CD14-positive monocyte (primary cell): Measurements from ENCODE around the gene EME2. TPM values are rescaled to one million over a fixed set of nuclear protein-coding genes. Genes with fewer than 3 reads are reported as not detected.

ENCODE experiments used
- DNase-seq, 3 donors: peaks; one replicate each; pipeline ENCODE4 v3.0.0-alpha.2; 2011 to 2022
- H2AFZ ChIP-seq: 2 replicates; pipeline ENCODE4 v1.6.0; 2012; ENCODE audit warnings: mild to moderate bottlenecking, low read depth, low read length, inconsistent platforms; ENCODE audit not compliant: insufficient read depth, poor library complexity, severe bottlenecking
- H3K27ac ChIP-seq, 2 donors: 1 replicate in 1 of 2; 2 replicates in 1 of 2; pipeline ENCODE4 v1.5.1; 2012 to 2013; ENCODE audit warnings: low read length in 2 of 2, control low read depth in 1 of 2, inconsistent platforms in 1 of 2, low read depth in 1 of 2, mild to moderate bottlenecking in 1 of 2
- H3K27me3 ChIP-seq, 2 donors: one replicate each; pipeline versions ENCODE4 v1.6.0 to v1.6.1; 2011 to 2013; ENCODE audit warnings: low read length in 2 of 2; ENCODE audit not compliant: control insufficient read depth in 2 of 2, insufficient read depth in 2 of 2
- H3K36me3 ChIP-seq, 2 donors: replicated peaks in 1 of 2; 1 replicate in 1 of 2; 2 replicates in 1 of 2; pipeline versions ENCODE4 v1.5.1 to v1.6.1; 2012 to 2013; ENCODE audit warnings: low read length in 2 of 2, control low read depth in 1 of 2, inconsistent platforms in 1 of 2, mild to moderate bottlenecking in 1 of 2; ENCODE audit not compliant: insufficient read depth in 2 of 2, control insufficient read depth in 1 of 2
- H3K4me1 ChIP-seq, 2 donors: 1 replicate in 1 of 2; 2 replicates in 1 of 2; pipeline versions ENCODE4 v1.5.1 to v1.6.1; 2012 to 2013; ENCODE audit warnings: low read length in 2 of 2, control low read depth in 1 of 2, inconsistent platforms in 1 of 2, mild to moderate bottlenecking in 1 of 2, moderate library complexity in 1 of 2; ENCODE audit not compliant: insufficient read depth in 2 of 2, control insufficient read depth in 1 of 2
- H3K4me2 ChIP-seq: replicated peaks from 2 replicates; pipeline ENCODE3; 2012; ENCODE audit warnings: low read length, moderate library complexity, mild to moderate bottlenecking; ENCODE audit not compliant: poor library complexity, severe bottlenecking; ENCODE audit errors: extremely low read depth
- H3K4me3 ChIP-seq, 3 experiments: fragments of 200-600 bp in 1 of 3; sonication (generic) in 1 of 3; replicated peaks in 1 of 3; 1 replicate in 2 of 3; 2 replicates in 1 of 3; pipeline ENCODE4 v1.5.1; 2011 to 2013; ENCODE audit warnings: low read length in 3 of 3, mild to moderate bottlenecking in 3 of 3, control low read depth in 2 of 3, low read depth in 2 of 3, inconsistent platforms in 1 of 3, moderate library complexity in 1 of 3
- H3K79me2 ChIP-seq: 2 replicates; pipeline ENCODE4 v1.6.0; 2012; ENCODE audit warnings: mild to moderate bottlenecking, control low read depth, inconsistent platforms, low read length, moderate library complexity; ENCODE audit not compliant: insufficient read depth
- H3K9ac ChIP-seq: 2 replicates; pipeline ENCODE4 v1.6.0; 2017; ENCODE audit warnings: low read length, mild to moderate bottlenecking; ENCODE audit not compliant: insufficient read depth, poor library complexity, severe bottlenecking
- H3K9me3 ChIP-seq, 2 donors: replicated peaks in 1 of 2; 1 replicate in 1 of 2; 2 replicates in 1 of 2; pipeline versions ENCODE4 v1.5.1 to v1.6.1; 2012 to 2013; ENCODE audit warnings: low read length in 2 of 2, control low read depth in 1 of 2; ENCODE audit not compliant: control insufficient read depth in 1 of 2, insufficient read depth in 1 of 2
- H4K20me1 ChIP-seq: 2 replicates; pipeline ENCODE4 v1.6.0; 2012; ENCODE audit warnings: mild to moderate bottlenecking, low read length, control low read depth, moderate library complexity; ENCODE audit not compliant: insufficient read depth
- H3K27ac Mint-ChIP-seq, 7 donors: one replicate each; pipeline ENCODE4 v1.8.0; 2020; ENCODE audit warnings: mild to moderate bottlenecking in 7 of 7, mixed read lengths in 7 of 7, moderate library complexity in 6 of 7, inconsistent platforms in 2 of 7
- H3K27me3 Mint-ChIP-seq, 3 donors: one replicate each; pipeline ENCODE4 v1.8.0; 2021 to 2022; ENCODE audit warnings: low read depth in 3 of 3, mild to moderate bottlenecking in 3 of 3, mixed read lengths in 3 of 3, moderate library complexity in 3 of 3, inconsistent platforms in 1 of 3
- H3K36me3 Mint-ChIP-seq, 2 donors: one replicate each; pipeline ENCODE4 v1.8.0; 2020; ENCODE audit warnings: mixed read lengths in 2 of 2, inconsistent platforms in 1 of 2, mild to moderate bottlenecking in 1 of 2
- H3K4me1 Mint-ChIP-seq: one replicate; pipeline ENCODE4 v1.8.0; 2020; ENCODE audit warnings: mild to moderate bottlenecking, mixed read lengths
- H3K4me3 Mint-ChIP-seq, 2 donors: one replicate each; pipeline ENCODE4 v1.8.0; 2020; ENCODE audit warnings: mild to moderate bottlenecking in 2 of 2, mixed read lengths in 2 of 2, moderate library complexity in 1 of 2
- H3K9me3 Mint-ChIP-seq, 7 donors: one replicate each; pipeline ENCODE4 v1.8.0; 2020 to 2022; ENCODE audit warnings: mixed read lengths in 7 of 7, mild to moderate bottlenecking in 6 of 7, moderate library complexity in 6 of 7, inconsistent platforms in 2 of 7
- WGBS: methylation state at CpG from one replicate; pipeline ENCODE4 v1.1.5; 2013; ENCODE audit warnings: missing lambda C conversion rate; ENCODE audit not compliant: insufficient coverage; 5-methylcytosine and 5-hydroxymethylcytosine counted together
- intact Hi-C, 2 donors: fragments of 100-400 bp; cut with micrococcal nuclease; formaldehyde crosslinking; loops; one replicate each; pipeline versions ENCODE4 v1.15.0 to v1.15.1; 2023
- polyA plus RNA-seq, 3 donors: library from polyadenylated mRNA; depleted of rRNA in 1 of 3; unstranded in 2 of 3; stranded (reverse) in 1 of 3; fragments of 300-500 nt in 2 of 3; fragments of >200 nt in 1 of 3; fragmentation: Illumina TruSeq in 2 of 3; gene quantifications; 1 replicate in 2 of 3; 2 replicates in 1 of 3; pipeline ENCODE4 v1.2.3, GENCODE V29; 2012 to 2021
- TF ChIP-seq, protein P1 (sequence below): fragments of 200-600 bp; IDR thresholded peaks from one replicate; pipeline ENCODE4 v1.8.0; 2022; ENCODE audit warnings: antibody characterized with exemption, mild to moderate bottlenecking

EME2 gene
- polyA plus RNA-seq, 3 donors, result 0.26 to 36.6 (median 0.48) TPM

DNA sequence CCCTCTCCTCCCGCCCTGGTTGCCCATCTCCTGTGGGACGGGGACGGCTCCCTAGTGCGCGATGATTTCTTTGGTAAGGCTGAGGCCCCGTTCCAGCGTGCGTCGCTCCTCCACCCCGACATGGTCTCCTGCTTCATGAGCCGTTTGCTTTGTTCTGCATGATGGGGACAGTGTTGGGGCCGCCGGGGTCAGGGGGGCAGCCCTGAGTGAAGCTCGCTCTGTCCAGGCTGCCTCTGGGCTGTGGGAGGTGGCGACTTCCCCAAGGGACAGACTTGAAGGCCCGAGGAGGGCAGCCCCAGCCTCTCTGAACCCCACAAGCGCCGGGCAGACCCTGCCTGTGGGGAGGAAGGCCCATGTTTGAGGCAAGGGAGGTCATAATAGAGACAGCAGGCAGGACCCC lies 13.7 kb upstream of the EME2 start:
- no peaks in the 10 kb centered on the region for H3K4me1 ChIP-seq
- no peaks in the 10 kb centered on the region for H3K27me3 ChIP-seq
- Mint-ChIP-seq H3K27me3 (peaks cover 0 to 3% (median 2%) of the 10 kb centered on the region in 3 donors), H3K27ac (no peak overlapping the region), H3K9me3 (peaks cover 0 to 2% (median 0%) of the 10 kb centered on the region in 7 donors), H3K36me3 (peaks cover 45 to 85% of the 10 kb centered on the region in 2 donors), H3K4me3 (no peak overlapping the region), H3K4me1 (no peaks in the 10 kb centered on the region)
- intact Hi-C loops, result no loop called here
- DNase-seq, result no peak
- TF ChIP-seq, protein P1, sequence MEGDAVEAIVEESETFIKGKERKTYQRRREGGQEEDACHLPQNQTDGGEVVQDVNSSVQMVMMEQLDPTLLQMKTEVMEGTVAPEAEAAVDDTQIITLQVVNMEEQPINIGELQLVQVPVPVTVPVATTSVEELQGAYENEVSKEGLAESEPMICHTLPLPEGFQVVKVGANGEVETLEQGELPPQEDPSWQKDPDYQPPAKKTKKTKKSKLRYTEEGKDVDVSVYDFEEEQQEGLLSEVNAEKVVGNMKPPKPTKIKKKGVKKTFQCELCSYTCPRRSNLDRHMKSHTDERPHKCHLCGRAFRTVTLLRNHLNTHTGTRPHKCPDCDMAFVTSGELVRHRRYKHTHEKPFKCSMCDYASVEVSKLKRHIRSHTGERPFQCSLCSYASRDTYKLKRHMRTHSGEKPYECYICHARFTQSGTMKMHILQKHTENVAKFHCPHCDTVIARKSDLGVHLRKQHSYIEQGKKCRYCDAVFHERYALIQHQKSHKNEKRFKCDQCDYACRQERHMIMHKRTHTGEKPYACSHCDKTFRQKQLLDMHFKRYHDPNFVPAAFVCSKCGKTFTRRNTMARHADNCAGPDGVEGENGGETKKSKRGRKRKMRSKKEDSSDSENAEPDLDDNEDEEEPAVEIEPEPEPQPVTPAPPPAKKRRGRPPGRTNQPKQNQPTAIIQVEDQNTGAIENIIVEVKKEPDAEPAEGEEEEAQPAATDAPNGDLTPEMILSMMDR, result no peak
- 95% methylated on average over 13 of the region's 18 CpGs for WGBS
- no peak overlapping the region for H3K4me3 ChIP-seq
- H3K9me3 ChIP-seq, result no peaks in the 10 kb centered on the region
- no peak overlapping the region for H3K9ac ChIP-seq
- peaks cover 63 to 84% of the 10 kb centered on the region in 2 donors for H3K36me3 ChIP-seq
- H2AFZ ChIP-seq, result no peak overlapping the region
- H3K4me2 ChIP-seq, result no peak overlapping the region
- H3K27ac ChIP-seq, result no peak overlapping the region
- H4K20me1 ChIP-seq, result peaks cover 15% of the 10 kb centered on the region
- no peaks in the 10 kb centered on the region for H3K79me2 ChIP-seq

DNA sequence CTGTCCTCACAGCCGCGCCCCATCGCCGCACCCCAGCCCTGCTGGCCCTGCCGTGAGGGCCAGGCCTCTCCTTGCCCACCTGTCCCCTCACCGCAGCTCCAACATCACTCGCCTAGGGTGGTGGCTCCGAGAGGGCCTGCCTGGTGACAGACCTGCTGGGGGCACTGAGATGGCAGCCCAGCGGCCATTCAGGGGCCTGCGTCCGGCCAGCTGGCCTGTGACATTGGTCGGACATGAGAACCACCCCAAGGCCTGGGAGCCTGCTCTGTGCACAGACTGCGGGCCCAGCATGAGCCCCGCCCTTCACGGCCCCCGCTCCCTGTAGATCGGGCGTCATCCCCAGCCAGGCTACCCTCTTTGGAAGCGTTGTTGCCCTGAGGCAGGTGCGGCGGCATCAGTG lies 13.1 kb upstream of the EME2 start:
- no peaks in the 10 kb centered on the region for H3K9me3 ChIP-seq
- no peaks in the 10 kb centered on the region for H3K4me1 ChIP-seq
- DNase-seq, result no peak
- TF ChIP-seq, protein P1, result no peak
- H4K20me1 ChIP-seq, result peaks cover 15% of the 10 kb centered on the region
- intact Hi-C loops, result no loop called here
- no peak overlapping the region for H3K4me3 ChIP-seq
- Mint-ChIP-seq H3K36me3 (peaks cover 42 to 82% of the 10 kb centered on the region in 2 donors), H3K4me3 (no peak overlapping the region), H3K27me3 (peaks cover 0 to 3% (median 2%) of the 10 kb centered on the region in 3 donors), H3K9me3 (peaks cover 0 to 2% (median 0%) of the 10 kb centered on the region in 7 donors), H3K27ac (no peak overlapping the region), H3K4me1 (no peaks in the 10 kb centered on the region)
- H2AFZ ChIP-seq, result no peak overlapping the region
- no peak overlapping the region for H3K27ac ChIP-seq
- no peak overlapping the region for H3K4me2 ChIP-seq
- H3K27me3 ChIP-seq, result no peaks in the 10 kb centered on the region
- WGBS, result 98% methylated on average over 21 of the region's 21 CpGs
- H3K9ac ChIP-seq, result no peak overlapping the region
- no peaks in the 10 kb centered on the region for H3K79me2 ChIP-seq
- H3K36me3 ChIP-seq, result peaks cover 69 to 84% of the 10 kb centered on the region in 2 donors
